Measurements from ENCODE around the gene DND1. TPM values are rescaled to one million over a fixed set of nuclear protein-coding genes. Genes with fewer than 3 reads are reported as not detected.

Gene DND1
- total RNA-seq, 1 experiment from 2014 or later, result 3.3 TPM

DNA sequence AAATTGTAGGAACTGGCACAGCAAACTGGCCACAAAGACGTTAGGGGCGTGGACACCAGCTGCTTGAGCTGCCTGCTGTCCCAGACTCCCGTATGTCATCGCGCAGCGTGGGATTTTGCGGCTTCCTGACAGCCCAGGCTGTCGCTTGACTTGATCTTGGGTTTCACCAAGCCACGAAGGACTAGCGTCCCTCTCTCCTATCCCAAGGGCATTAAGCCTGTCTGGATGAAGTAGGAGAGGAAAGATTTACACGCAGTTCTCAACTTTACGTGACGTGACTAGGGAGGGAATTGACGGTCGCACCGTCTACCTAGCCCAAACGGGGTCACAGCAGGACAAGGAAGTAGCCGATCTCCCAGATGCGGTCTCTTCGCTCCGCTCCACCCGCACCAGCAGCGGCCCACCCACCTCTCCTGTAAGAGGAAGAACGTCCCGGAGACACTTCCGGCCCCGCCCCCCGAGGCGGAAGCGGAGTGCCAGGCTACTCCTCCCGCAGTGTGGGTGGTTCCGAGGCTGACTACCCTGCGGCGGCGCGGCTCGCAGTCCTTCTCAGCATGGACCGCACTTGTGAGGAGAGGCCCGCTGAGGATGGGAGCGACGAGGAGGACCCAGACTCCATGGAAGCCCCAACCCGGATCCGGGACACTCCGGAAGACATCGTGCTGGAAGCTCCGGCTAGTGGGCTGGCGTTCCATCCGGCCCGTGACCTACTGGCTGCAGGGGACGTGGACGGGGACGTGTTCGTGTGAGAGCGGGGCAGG is 8.8 kb downstream of the DND1 start, which contains the start of gene WDR55:
Gene WDR55, plus strand, starts transcription at position 546 of the 761 bp plus-strand sequence. Its CDS starts 9 bp downstream, at position 555.
- CTCF ChIA-PET, result interaction anchor here (0.6 to 0.7 kb wide), 2 partner anchors 27 to 33 kb away, joined by 3 read pairs; partner anchors contain the start of genes HARS1 and HARS2
- no peak for TF ChIP-seq EMX1 (CRISPR knock-in tag; IDR thresholded peaks at IDR 0.05)
- TF ChIP-seq NR1H2 (CRISPR knock-in tag; IDR thresholded peaks at IDR 0.05), result no peak
- TF ChIP-seq, protein P1, sequence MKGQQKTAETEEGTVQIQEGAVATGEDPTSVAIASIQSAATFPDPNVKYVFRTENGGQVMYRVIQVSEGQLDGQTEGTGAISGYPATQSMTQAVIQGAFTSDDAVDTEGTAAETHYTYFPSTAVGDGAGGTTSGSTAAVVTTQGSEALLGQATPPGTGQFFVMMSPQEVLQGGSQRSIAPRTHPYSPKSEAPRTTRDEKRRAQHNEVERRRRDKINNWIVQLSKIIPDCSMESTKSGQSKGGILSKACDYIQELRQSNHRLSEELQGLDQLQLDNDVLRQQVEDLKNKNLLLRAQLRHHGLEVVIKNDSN (CRISPR knock-in tag; IDR thresholded peaks at IDR 0.05), result 0 out of 2 replicates have a peak, but pooled peaks have one; percentile 31
- TF ChIP-seq, protein P2, sequence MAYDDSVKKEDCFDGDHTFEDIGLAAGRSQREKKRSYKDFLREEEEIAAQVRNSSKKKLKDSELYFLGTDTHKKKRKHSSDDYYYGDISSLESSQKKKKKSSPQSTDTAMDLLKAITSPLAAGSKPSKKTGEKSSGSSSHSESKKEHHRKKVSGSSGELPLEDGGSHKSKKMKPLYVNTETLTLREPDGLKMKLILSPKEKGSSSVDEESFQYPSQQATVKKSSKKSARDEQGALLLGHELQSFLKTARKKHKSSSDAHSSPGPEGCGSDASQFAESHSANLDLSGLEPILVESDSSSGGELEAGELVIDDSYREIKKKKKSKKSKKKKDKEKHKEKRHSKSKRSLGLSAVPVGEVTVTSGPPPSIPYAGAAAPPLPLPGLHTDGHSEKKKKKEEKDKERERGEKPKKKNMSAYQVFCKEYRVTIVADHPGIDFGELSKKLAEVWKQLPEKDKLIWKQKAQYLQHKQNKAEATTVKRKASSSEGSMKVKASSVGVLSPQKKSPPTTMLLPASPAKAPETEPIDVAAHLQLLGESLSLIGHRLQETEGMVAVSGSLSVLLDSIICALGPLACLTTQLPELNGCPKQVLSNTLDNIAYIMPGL (CRISPR knock-in tag; IDR thresholded peaks at IDR 0.05), result peak; percentile 21; the same call in 1 of the 2 replicates
- TF ChIP-seq TP53 (CRISPR knock-in tag; IDR thresholded peaks at IDR 0.05), result no peak
- TF ChIP-seq, protein P3, sequence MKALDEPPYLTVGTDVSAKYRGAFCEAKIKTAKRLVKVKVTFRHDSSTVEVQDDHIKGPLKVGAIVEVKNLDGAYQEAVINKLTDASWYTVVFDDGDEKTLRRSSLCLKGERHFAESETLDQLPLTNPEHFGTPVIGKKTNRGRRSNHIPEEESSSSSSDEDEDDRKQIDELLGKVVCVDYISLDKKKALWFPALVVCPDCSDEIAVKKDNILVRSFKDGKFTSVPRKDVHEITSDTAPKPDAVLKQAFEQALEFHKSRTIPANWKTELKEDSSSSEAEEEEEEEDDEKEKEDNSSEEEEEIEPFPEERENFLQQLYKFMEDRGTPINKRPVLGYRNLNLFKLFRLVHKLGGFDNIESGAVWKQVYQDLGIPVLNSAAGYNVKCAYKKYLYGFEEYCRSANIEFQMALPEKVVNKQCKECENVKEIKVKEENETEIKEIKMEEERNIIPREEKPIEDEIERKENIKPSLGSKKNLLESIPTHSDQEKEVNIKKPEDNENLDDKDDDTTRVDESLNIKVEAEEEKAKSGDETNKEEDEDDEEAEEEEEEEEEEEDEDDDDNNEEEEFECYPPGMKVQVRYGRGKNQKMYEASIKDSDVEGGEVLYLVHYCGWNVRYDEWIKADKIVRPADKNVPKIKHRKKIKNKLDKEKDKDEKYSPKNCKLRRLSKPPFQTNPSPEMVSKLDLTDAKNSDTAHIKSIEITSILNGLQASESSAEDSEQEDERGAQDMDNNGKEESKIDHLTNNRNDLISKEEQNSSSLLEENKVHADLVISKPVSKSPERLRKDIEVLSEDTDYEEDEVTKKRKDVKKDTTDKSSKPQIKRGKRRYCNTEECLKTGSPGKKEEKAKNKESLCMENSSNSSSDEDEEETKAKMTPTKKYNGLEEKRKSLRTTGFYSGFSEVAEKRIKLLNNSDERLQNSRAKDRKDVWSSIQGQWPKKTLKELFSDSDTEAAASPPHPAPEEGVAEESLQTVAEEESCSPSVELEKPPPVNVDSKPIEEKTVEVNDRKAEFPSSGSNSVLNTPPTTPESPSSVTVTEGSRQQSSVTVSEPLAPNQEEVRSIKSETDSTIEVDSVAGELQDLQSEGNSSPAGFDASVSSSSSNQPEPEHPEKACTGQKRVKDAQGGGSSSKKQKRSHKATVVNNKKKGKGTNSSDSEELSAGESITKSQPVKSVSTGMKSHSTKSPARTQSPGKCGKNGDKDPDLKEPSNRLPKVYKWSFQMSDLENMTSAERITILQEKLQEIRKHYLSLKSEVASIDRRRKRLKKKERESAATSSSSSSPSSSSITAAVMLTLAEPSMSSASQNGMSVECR (CRISPR knock-in tag; IDR thresholded peaks at IDR 0.05; ENCODE audit: borderline replicate concordance), result peak; percentile 84
- TF ChIP-seq, protein P4, sequence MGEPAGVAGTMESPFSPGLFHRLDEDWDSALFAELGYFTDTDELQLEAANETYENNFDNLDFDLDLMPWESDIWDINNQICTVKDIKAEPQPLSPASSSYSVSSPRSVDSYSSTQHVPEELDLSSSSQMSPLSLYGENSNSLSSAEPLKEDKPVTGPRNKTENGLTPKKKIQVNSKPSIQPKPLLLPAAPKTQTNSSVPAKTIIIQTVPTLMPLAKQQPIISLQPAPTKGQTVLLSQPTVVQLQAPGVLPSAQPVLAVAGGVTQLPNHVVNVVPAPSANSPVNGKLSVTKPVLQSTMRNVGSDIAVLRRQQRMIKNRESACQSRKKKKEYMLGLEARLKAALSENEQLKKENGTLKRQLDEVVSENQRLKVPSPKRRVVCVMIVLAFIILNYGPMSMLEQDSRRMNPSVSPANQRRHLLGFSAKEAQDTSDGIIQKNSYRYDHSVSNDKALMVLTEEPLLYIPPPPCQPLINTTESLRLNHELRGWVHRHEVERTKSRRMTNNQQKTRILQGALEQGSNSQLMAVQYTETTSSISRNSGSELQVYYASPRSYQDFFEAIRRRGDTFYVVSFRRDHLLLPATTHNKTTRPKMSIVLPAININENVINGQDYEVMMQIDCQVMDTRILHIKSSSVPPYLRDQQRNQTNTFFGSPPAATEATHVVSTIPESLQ (CRISPR knock-in tag; IDR thresholded peaks at IDR 0.05), result no peak
- no peak for TF ChIP-seq JAZF1 (CRISPR knock-in tag; IDR thresholded peaks at IDR 0.05)
- TF ChIP-seq MYBL2 (CRISPR knock-in tag; IDR thresholded peaks at IDR 0.05), result no peak
- TF ChIP-seq ZBTB21 (CRISPR knock-in tag; IDR thresholded peaks at IDR 0.05; ENCODE audit: borderline replicate concordance), result no peak
- peak; percentile 48 for TF ChIP-seq FOXK1 (CRISPR knock-in tag; IDR thresholded peaks at IDR 0.05)
- no peak for TF ChIP-seq ZNF671 (CRISPR knock-in tag; IDR thresholded peaks at IDR 0.05)
- TF ChIP-seq, protein P5, sequence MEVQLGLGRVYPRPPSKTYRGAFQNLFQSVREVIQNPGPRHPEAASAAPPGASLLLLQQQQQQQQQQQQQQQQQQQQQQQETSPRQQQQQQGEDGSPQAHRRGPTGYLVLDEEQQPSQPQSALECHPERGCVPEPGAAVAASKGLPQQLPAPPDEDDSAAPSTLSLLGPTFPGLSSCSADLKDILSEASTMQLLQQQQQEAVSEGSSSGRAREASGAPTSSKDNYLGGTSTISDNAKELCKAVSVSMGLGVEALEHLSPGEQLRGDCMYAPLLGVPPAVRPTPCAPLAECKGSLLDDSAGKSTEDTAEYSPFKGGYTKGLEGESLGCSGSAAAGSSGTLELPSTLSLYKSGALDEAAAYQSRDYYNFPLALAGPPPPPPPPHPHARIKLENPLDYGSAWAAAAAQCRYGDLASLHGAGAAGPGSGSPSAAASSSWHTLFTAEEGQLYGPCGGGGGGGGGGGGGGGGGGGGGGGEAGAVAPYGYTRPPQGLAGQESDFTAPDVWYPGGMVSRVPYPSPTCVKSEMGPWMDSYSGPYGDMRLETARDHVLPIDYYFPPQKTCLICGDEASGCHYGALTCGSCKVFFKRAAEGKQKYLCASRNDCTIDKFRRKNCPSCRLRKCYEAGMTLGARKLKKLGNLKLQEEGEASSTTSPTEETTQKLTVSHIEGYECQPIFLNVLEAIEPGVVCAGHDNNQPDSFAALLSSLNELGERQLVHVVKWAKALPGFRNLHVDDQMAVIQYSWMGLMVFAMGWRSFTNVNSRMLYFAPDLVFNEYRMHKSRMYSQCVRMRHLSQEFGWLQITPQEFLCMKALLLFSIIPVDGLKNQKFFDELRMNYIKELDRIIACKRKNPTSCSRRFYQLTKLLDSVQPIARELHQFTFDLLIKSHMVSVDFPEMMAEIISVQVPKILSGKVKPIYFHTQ (CRISPR knock-in tag; IDR thresholded peaks at IDR 0.05), result no peak
- TF ChIP-seq, protein P6, sequence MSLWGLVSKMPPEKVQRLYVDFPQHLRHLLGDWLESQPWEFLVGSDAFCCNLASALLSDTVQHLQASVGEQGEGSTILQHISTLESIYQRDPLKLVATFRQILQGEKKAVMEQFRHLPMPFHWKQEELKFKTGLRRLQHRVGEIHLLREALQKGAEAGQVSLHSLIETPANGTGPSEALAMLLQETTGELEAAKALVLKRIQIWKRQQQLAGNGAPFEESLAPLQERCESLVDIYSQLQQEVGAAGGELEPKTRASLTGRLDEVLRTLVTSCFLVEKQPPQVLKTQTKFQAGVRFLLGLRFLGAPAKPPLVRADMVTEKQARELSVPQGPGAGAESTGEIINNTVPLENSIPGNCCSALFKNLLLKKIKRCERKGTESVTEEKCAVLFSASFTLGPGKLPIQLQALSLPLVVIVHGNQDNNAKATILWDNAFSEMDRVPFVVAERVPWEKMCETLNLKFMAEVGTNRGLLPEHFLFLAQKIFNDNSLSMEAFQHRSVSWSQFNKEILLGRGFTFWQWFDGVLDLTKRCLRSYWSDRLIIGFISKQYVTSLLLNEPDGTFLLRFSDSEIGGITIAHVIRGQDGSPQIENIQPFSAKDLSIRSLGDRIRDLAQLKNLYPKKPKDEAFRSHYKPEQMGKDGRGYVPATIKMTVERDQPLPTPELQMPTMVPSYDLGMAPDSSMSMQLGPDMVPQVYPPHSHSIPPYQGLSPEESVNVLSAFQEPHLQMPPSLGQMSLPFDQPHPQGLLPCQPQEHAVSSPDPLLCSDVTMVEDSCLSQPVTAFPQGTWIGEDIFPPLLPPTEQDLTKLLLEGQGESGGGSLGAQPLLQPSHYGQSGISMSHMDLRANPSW (CRISPR knock-in tag; conservative IDR thresholded peaks at IDR 0.05; ENCODE audit: low read depth), result no peak
- TF ChIP-seq ZNF317 (CRISPR knock-in tag; IDR thresholded peaks at IDR 0.05; ENCODE audit: borderline replicate concordance, low read depth), result 0 out of 2 replicates have a peak, but pooled peaks have one; percentile 27
- 0 out of 2 replicates have a peak, but pooled peaks have one; percentile 26 for TF ChIP-seq CBFB (CRISPR knock-in tag; IDR thresholded peaks at IDR 0.05; ENCODE audit: low read depth)
- TF ChIP-seq GTF2I (CRISPR knock-in tag; conservative IDR thresholded peaks at IDR 0.05), result no peak
- TF ChIP-seq SOX15 (CRISPR knock-in tag; IDR thresholded peaks at IDR 0.05), result no peak
- TF ChIP-seq, protein P7, sequence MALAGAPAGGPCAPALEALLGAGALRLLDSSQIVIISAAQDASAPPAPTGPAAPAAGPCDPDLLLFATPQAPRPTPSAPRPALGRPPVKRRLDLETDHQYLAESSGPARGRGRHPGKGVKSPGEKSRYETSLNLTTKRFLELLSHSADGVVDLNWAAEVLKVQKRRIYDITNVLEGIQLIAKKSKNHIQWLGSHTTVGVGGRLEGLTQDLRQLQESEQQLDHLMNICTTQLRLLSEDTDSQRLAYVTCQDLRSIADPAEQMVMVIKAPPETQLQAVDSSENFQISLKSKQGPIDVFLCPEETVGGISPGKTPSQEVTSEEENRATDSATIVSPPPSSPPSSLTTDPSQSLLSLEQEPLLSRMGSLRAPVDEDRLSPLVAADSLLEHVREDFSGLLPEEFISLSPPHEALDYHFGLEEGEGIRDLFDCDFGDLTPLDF (CRISPR knock-in tag; IDR thresholded peaks at IDR 0.05), result no peak

More for the DNA sequence above, 8.8 kb downstream of the DND1 start, which contains the start of gene WDR55:
- POLR2A ChIA-PET, result interaction anchor here (1.3 to 1.9 kb wide), 2 partner anchors 9 to 17 kb away, joined by 3 to 4 read pairs; partner anchors contain the start of genes DND1, IK and NDUFA2
- ATAC-seq (peak; percentile 98), DNase-seq (ENCODE audit: low spot score) (peak; percentile 95)
- H3K4me3 Mint-ChIP-seq, result peak within 1 kb of the TSS; percentile 99
- peaks cover 6% of the 10 kb centered on the region for H3K4me1 Mint-ChIP-seq
- H3K9me3 Mint-ChIP-seq, result no peaks in the 10 kb centered on the region
- peak within 1 kb of the TSS; percentile 98 for H3K27ac Mint-ChIP-seq
- H3K36me3 Mint-ChIP-seq, result peaks cover 59% of the 10 kb centered on the region
- no peaks in the 10 kb centered on the region for H3K27me3 Mint-ChIP-seq (ENCODE audit: low read depth)
